ENCODE measurements around the gene AFDN.

DNA sequence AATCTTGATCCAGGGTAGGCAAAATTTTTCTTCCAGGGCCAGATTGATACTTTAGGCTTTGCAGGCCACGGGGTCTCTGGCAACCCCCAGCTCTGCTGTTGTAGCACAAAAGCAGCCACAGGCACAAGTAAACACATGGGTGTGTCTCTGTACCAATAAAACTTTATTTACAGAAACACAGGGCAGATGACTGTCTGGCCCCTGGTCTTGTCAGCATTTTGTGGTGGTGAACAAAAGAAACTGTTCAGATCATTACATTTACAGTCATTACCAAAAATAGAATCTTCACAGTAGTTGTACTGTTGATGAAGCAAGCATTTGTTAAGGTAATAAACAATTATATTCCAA, 125.8 kb downstream of the AFDN start:
- TF ChIP-seq, protein P1, sequence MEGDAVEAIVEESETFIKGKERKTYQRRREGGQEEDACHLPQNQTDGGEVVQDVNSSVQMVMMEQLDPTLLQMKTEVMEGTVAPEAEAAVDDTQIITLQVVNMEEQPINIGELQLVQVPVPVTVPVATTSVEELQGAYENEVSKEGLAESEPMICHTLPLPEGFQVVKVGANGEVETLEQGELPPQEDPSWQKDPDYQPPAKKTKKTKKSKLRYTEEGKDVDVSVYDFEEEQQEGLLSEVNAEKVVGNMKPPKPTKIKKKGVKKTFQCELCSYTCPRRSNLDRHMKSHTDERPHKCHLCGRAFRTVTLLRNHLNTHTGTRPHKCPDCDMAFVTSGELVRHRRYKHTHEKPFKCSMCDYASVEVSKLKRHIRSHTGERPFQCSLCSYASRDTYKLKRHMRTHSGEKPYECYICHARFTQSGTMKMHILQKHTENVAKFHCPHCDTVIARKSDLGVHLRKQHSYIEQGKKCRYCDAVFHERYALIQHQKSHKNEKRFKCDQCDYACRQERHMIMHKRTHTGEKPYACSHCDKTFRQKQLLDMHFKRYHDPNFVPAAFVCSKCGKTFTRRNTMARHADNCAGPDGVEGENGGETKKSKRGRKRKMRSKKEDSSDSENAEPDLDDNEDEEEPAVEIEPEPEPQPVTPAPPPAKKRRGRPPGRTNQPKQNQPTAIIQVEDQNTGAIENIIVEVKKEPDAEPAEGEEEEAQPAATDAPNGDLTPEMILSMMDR (IDR thresholded peaks at IDR 0.05): no peak
- TF ChIP-seq POLR2A (IDR thresholded peaks at IDR 0.05): no peak

Measured in thyroid gland (tissue), 4 donors.